ENCODE measurements around the gene ATXN1. TPM values are rescaled to one million over a fixed set of nuclear protein-coding genes. Genes with fewer than 3 reads are reported as not detected.

ATXN1 gene
- total and polyA plus RNA-seq, 2 donors from 2014 or later: 4.2 to 58.2 TPM

DNA sequence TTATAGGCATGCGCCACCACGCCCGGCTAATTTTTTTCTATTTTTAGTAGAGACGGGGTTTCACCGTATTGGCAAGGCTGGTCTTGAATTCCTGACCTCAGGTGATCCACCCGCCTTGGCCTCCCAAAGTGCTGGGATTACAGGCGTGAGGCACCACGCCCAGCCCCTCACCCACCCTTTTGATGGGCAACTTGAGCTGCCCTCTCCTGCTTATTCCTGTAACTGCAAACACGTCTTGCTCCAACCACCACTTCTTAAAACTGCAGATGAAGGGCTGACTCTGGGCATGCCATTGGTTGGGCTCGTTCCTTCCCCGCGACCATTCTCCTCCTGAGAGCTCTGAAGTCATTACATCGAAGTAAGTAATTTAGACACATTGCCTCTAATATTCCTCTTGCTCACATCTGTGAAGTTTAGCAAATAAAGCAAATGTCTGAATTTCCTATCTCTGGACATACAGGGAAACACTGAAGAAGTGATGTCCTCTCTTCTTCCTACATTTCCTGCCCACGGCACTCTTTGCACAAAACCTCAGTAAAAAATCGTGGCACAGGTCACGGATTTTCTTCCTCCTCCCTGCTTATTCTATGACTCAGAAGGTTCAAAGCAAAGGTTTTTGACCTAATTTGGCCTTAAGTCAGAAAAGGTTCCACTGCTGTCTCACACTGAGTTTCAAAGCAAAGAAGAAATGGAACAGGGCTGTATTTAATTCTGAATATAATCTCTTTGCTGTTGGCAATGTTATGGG, 405.4 kb downstream of the ATXN1 start:
- no peak for DNase-seq
- intact Hi-C loops (cut with DNase I): no loop called here
- H3K36me3 ChIP-seq (ENCODE audit: control insufficient read depth in 2 of 3, insufficient read depth in 3 of 3, low read length in 3 of 3): no peaks in the 10 kb centered on the region
- H3K9ac ChIP-seq (ENCODE audit: low read length in 3 of 3): no peak overlapping the region
- H3K4me1 ChIP-seq (ENCODE audit: control insufficient read depth in 2 of 3, insufficient read depth in 2 of 3, low read depth in 1 of 3, low read length in 3 of 3): no peaks in the 10 kb centered on the region
- H3K4me3 ChIP-seq (ENCODE audit: low read length in 3 of 3): no peak overlapping the region
- TF ChIP-seq, protein P1, sequence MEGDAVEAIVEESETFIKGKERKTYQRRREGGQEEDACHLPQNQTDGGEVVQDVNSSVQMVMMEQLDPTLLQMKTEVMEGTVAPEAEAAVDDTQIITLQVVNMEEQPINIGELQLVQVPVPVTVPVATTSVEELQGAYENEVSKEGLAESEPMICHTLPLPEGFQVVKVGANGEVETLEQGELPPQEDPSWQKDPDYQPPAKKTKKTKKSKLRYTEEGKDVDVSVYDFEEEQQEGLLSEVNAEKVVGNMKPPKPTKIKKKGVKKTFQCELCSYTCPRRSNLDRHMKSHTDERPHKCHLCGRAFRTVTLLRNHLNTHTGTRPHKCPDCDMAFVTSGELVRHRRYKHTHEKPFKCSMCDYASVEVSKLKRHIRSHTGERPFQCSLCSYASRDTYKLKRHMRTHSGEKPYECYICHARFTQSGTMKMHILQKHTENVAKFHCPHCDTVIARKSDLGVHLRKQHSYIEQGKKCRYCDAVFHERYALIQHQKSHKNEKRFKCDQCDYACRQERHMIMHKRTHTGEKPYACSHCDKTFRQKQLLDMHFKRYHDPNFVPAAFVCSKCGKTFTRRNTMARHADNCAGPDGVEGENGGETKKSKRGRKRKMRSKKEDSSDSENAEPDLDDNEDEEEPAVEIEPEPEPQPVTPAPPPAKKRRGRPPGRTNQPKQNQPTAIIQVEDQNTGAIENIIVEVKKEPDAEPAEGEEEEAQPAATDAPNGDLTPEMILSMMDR (IDR thresholded peaks at IDR 0.05; ENCODE audit: borderline replicate concordance, extremely low read depth, insufficient read depth): no peak
- no peak overlapping the region for H3K27ac ChIP-seq (ENCODE audit: low read depth in 2 of 2, low read length in 2 of 2)
- no peaks in the 10 kb centered on the region for H3K9me3 ChIP-seq (ENCODE audit: control insufficient read depth in 2 of 3, insufficient read depth in 1 of 3, low read length in 3 of 3)
- H3K27me3 ChIP-seq (ENCODE audit: control insufficient read depth, insufficient read depth, low read length): no peaks in the 10 kb centered on the region
- no peak for FAIRE-seq

DNA sequence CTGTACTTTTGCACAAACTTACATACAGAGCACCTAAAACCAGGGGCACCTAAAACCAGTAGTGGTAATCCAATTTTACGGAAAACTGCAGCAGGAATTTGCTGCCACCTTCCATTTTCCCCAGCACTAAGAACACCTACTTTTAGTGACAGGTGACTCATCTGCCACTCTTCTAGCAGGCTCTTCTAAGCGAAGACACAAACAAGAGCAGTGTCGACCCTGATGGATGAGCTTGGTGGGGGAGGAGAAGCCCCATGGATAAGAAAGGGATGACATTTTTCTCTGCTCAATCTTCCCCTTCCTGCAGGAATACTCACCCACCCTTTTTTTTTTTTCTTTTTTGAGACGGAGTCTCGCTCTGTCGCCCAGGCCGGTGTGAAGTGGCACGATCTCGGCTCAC, 406.0 kb downstream of the ATXN1 start:
- H3K36me3 ChIP-seq (ENCODE audit: control insufficient read depth in 2 of 3, insufficient read depth in 3 of 3, low read length in 3 of 3): no peaks in the 10 kb centered on the region
- FAIRE-seq: no peak
- no peak overlapping the region for H3K27ac ChIP-seq (ENCODE audit: low read depth in 2 of 2, low read length in 2 of 2)
- H3K4me1 ChIP-seq (ENCODE audit: control insufficient read depth in 2 of 3, insufficient read depth in 2 of 3, low read depth in 1 of 3, low read length in 3 of 3): no peaks in the 10 kb centered on the region
- H3K27me3 ChIP-seq (ENCODE audit: control insufficient read depth, insufficient read depth, low read length): no peaks in the 10 kb centered on the region
- H3K9ac ChIP-seq (ENCODE audit: low read length in 3 of 3): no peak overlapping the region
- no peaks in the 10 kb centered on the region for H3K9me3 ChIP-seq (ENCODE audit: control insufficient read depth in 2 of 3, insufficient read depth in 1 of 3, low read length in 3 of 3)
- TF ChIP-seq, protein P1 (IDR thresholded peaks at IDR 0.05; ENCODE audit: borderline replicate concordance, extremely low read depth, insufficient read depth): no peak
- H3K4me3 ChIP-seq (ENCODE audit: low read length in 3 of 3): no peak overlapping the region
- DNase-seq: no peak
- intact Hi-C loops (cut with DNase I): no loop called here

DNA sequence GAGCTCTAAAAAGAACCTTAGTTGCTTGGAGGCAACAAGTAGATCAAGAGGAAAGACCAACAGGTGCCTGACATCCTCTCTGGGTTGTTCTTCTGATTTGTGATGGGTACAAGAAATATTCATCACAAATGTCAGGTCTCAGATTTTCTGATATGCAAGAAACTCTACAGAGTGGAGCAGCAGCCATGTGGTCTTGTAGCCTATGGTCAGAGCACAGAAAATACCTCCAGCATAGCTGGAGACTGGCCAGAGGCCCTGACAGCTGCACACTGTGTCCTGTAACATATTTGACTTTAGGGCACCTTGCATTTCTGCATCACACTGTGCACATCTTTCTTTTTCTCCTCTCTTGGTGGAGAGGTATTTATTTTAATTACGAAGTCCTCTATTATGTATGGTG, 406.6 kb downstream of the ATXN1 start:
- Histone ChIP-seq H3K27ac (ENCODE audit: low read depth in 2 of 2, low read length in 2 of 2) (no peak overlapping the region), H3K27me3 (ENCODE audit: control insufficient read depth, insufficient read depth, low read length) (no peaks in the 10 kb centered on the region), H3K36me3 (ENCODE audit: control insufficient read depth in 2 of 3, insufficient read depth in 3 of 3, low read length in 3 of 3) (no peaks in the 10 kb centered on the region), H3K9ac (ENCODE audit: low read length in 3 of 3) (no peak overlapping the region), H3K4me1 (ENCODE audit: control insufficient read depth in 2 of 3, insufficient read depth in 2 of 3, low read depth in 1 of 3, low read length in 3 of 3) (no peaks in the 10 kb centered on the region), H3K4me3 (ENCODE audit: low read length in 3 of 3) (no peak overlapping the region), H3K9me3 (ENCODE audit: control insufficient read depth in 2 of 3, insufficient read depth in 1 of 3, low read length in 3 of 3) (no peaks in the 10 kb centered on the region)
- FAIRE-seq (no peak), DNase-seq (no peak)
- intact Hi-C loops (cut with DNase I): no loop called here
- TF ChIP-seq, protein P1 (IDR thresholded peaks at IDR 0.05; ENCODE audit: borderline replicate concordance, extremely low read depth, insufficient read depth): no peak
